Measurements from ENCODE around the gene RAP1A. TPM values are rescaled to one million over a fixed set of nuclear protein-coding genes. Genes with fewer than 3 reads are reported as not detected.

Gene RAP1A
- total and polyA plus RNA-seq, 10 donors = 83.3 to 125 (median 105) TPM

DNA sequence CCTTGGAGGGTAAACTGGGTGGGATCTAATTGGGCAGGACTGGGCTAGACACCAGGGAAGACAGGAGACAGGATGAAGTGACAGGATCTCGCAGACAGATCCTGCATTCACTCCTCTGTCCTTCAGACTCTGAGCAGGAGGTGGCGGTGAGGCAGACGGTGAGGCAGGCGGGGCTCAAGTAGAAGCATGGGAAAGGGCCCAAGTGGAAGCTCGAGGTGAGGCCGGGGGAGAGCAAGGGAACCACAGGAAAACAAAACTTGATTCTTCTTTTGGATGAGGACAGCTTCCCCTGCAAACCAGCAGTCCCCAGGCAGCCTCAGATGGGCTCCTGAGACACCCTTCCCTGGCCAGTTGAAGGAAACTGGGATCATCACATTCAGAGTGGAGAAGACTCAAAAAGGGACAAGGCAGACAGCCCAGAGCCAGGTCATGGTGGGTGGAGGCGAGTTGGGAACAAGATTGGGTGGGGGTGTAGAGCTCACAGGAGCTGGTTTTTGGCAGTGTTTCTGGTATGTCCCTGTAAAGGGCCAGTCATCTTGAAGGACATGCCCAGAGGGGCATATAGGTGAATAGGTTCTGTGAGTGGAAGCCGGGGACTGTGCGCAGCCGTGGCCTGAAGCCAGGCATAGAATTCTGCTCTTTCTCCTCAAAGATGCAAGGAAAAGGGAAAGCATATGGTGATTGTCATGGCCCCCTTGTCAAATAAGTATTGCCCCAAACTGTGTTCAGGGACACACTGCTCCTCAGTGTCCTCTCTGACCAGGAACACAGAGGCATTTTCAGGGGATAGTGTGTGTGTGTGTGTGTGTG lies 101.6 kb downstream of the RAP1A start:
- intact Hi-C loops (cut with DNase I; ENCODE audit: low total_unique reads) = no loop called here
- H3K36me3 ChIP-seq = peaks cover 0 to 14% (median 6%) of the 10 kb centered on the region in 6 donors
- no peaks in the 10 kb centered on the region for H3K9me3 ChIP-seq
- H3K4me1 ChIP-seq = peaks cover 0 to 61% (median 22%) of the 10 kb centered on the region in 6 donors
- DNase-seq = no peak
- TF ChIP-seq, protein P1, sequence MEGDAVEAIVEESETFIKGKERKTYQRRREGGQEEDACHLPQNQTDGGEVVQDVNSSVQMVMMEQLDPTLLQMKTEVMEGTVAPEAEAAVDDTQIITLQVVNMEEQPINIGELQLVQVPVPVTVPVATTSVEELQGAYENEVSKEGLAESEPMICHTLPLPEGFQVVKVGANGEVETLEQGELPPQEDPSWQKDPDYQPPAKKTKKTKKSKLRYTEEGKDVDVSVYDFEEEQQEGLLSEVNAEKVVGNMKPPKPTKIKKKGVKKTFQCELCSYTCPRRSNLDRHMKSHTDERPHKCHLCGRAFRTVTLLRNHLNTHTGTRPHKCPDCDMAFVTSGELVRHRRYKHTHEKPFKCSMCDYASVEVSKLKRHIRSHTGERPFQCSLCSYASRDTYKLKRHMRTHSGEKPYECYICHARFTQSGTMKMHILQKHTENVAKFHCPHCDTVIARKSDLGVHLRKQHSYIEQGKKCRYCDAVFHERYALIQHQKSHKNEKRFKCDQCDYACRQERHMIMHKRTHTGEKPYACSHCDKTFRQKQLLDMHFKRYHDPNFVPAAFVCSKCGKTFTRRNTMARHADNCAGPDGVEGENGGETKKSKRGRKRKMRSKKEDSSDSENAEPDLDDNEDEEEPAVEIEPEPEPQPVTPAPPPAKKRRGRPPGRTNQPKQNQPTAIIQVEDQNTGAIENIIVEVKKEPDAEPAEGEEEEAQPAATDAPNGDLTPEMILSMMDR (IDR thresholded peaks at IDR 0.05 in 8 of 11, conservative IDR thresholded peaks at IDR 0.05 in 3 of 11) = no peak
- TF ChIP-seq POLR2AphosphoS5 (IDR thresholded peaks at IDR 0.05) (peak; percentile 19 to 45 (median 36)), POLR2A (IDR thresholded peaks at IDR 0.05) (no peak)
- no peaks in the 10 kb centered on the region for H3K27me3 ChIP-seq (replicated peaks in 1 of 7)
- 73 to 83% (median 77%) methylated on average over 10 of the region's 10 CpGs for WGBS, 5 donors
- peak overlapping the region in 6 of 8 donors; percentile 58 to 93 (median 78) for H3K27ac ChIP-seq
- H3K4me3 ChIP-seq = peak overlapping the region in 1 of 8 donors; percentile 9

DNA sequence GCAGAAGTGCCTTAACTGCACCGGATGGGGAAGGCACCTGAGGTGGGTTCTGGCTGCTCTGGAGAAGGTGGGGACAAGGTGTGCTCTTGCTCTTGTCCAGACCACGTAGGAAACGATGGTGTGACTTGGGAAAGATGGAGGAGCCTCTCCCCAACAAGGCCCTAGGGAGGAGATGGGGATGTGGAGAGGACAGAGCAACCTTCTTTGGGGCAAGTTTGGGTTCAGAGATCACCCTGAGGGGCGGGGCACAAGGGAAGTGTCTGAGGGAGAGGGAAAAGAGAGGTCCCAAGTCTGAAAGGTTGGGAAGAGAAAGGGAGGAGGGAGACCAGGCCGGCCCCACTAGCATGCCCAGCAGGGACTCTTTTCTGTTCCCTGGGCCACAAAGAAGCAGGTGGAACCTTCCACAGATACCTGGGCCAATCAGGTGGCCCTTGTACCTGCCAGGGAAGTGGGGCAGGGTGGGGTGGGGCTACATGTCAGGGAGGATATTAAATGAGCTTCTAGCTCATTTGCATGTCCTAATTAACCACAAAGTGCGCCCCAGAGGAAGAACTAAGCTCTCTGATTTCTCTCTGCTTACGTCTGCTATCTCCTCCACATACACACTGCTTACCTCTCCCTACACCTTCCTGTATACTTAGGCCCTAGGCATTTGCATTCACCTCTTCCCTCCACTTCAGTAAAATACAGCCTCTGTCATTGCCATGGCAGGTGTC lies 103.7 kb downstream of the RAP1A start:
- peaks cover 0 to 21% (median 3%) of the 10 kb centered on the region in 6 donors for H3K36me3 ChIP-seq
- peak overlapping the region in 2 of 8 donors; percentile 45 to 93 for H3K27ac ChIP-seq
- intact Hi-C loops (cut with DNase I; ENCODE audit: low total_unique reads) = no loop called here
- H3K4me1 ChIP-seq = peaks cover 0 to 61% (median 22%) of the 10 kb centered on the region in 6 donors
- 76 to 84% (median 81%) methylated on average over 7 of the region's 7 CpGs for WGBS, 5 donors
- H3K9me3 ChIP-seq = no peaks in the 10 kb centered on the region
- H3K27me3 ChIP-seq (replicated peaks in 1 of 7) = no peaks in the 10 kb centered on the region
- H3K4me3 ChIP-seq = no peak overlapping the region
- no peak for DNase-seq
- TF ChIP-seq, protein P1 (IDR thresholded peaks at IDR 0.05 in 8 of 11, conservative IDR thresholded peaks at IDR 0.05 in 3 of 11) = no peak
- TF ChIP-seq POLR2A (IDR thresholded peaks at IDR 0.05) (no peak), POLR2AphosphoS5 (IDR thresholded peaks at IDR 0.05) (peak in 1 of 3 donors; percentile 15)

DNA sequence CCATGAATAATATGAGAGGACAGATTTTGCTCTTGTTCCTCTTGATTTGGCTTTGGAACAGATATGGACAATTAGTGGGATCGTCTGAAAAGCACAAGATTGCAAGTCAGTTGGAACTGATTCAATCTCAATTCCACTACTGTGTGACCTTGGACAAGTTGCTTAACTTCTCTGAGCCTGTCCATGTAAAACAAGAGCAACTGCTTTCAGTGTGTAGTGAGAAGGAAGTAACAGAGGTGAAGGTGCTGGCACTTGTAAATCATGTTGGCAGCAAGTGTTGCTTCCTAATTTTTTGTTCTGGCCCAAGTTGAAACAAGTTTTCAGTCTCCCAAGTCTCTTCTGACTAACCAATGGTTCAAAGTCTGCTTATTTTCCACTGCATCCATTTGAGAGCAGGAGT lies 104.3 kb downstream of the RAP1A start:
- no peaks in the 10 kb centered on the region for H3K27me3 ChIP-seq (replicated peaks in 1 of 7)
- peak overlapping the region in 2 of 8 donors; percentile 45 to 93 for H3K27ac ChIP-seq
- H3K36me3 ChIP-seq = peaks cover 0 to 21% (median 3%) of the 10 kb centered on the region in 6 donors
- intact Hi-C loops (cut with DNase I; ENCODE audit: low total_unique reads) = no loop called here
- peaks cover 0 to 61% (median 22%) of the 10 kb centered on the region in 6 donors for H3K4me1 ChIP-seq
- no peak for DNase-seq
- H3K9me3 ChIP-seq = no peaks in the 10 kb centered on the region
- WGBS, 5 donors = 48 to 76% (median 56%) methylated on average over 1 of the region's 1 CpG
- no peak overlapping the region for H3K4me3 ChIP-seq
- no peak for TF ChIP-seq POLR2A (IDR thresholded peaks at IDR 0.05)
- TF ChIP-seq POLR2AphosphoS5 (IDR thresholded peaks at IDR 0.05) = no peak
- TF ChIP-seq, protein P1 (IDR thresholded peaks at IDR 0.05 in 8 of 11, conservative IDR thresholded peaks at IDR 0.05 in 3 of 11) = no peak

DNA sequence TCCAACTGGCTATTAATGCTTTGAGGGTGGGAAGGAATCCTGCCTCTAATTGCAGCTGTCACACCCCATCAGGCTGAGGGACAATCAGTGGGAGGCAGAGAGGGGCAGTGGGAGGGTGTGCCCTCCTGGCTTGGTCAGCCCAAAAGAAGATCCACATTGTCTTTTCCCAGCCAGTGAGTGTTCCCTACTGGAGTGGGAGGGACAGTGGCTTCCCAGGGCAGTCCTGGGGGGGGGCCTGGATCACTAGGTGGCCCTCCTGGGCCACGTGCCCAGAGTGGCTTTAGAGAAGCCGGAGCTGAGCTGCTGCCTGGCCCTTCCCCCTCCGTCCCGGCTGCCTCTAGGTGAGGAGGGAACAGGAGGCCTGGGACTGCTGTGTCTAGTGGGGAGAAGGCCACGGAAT lies 105.6 kb downstream of the RAP1A start:
- H3K36me3 ChIP-seq = peaks cover 0 to 21% (median 3%) of the 10 kb centered on the region in 6 donors
- no peaks in the 10 kb centered on the region for H3K27me3 ChIP-seq (replicated peaks in 1 of 7)
- DNase-seq = no peak
- intact Hi-C loops (cut with DNase I; ENCODE audit: low total_unique reads) = no loop called here
- WGBS, 5 donors = 73 to 85% (median 75%) methylated on average over 5 of the region's 5 CpGs
- H3K4me3 ChIP-seq = no peak overlapping the region
- peak in 2 of 3 donors; percentile 23 to 32 for TF ChIP-seq POLR2AphosphoS5 (IDR thresholded peaks at IDR 0.05)
- no peak for TF ChIP-seq POLR2A (IDR thresholded peaks at IDR 0.05)
- H3K27ac ChIP-seq = peak overlapping the region in 1 of 8 donors; percentile 93
- no peaks in the 10 kb centered on the region for H3K9me3 ChIP-seq
- peaks cover 0 to 61% (median 23%) of the 10 kb centered on the region in 6 donors for H3K4me1 ChIP-seq

All from spleen (tissue), 11 donors.